GM12874 (cell line): ENCODE results near the gene USP34.

Experiments used
- TF ChIP-seq, protein P1 (sequence below): IDR thresholded peaks from 2 replicates; pipeline ENCODE4 v1.5.1; 2011; ENCODE audit warnings: low read depth, mild to moderate bottlenecking, control low read depth, low read length, moderate library complexity; ENCODE audit not compliant: insufficient read depth

USP34 gene

GRCh38 chr2:61183795-61184194 lies 287.1 kb downstream of the USP34 start:
- TF ChIP-seq, protein P1, sequence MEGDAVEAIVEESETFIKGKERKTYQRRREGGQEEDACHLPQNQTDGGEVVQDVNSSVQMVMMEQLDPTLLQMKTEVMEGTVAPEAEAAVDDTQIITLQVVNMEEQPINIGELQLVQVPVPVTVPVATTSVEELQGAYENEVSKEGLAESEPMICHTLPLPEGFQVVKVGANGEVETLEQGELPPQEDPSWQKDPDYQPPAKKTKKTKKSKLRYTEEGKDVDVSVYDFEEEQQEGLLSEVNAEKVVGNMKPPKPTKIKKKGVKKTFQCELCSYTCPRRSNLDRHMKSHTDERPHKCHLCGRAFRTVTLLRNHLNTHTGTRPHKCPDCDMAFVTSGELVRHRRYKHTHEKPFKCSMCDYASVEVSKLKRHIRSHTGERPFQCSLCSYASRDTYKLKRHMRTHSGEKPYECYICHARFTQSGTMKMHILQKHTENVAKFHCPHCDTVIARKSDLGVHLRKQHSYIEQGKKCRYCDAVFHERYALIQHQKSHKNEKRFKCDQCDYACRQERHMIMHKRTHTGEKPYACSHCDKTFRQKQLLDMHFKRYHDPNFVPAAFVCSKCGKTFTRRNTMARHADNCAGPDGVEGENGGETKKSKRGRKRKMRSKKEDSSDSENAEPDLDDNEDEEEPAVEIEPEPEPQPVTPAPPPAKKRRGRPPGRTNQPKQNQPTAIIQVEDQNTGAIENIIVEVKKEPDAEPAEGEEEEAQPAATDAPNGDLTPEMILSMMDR, result no peak

- TF ChIP-seq, protein P1, result no peak
Observed at GRCh38 chr2:61182059-61182383, 288.9 kb downstream of the USP34 start.

GRCh38 chr2:61181382-61182058 lies 289.4 kb downstream of the USP34 start:
- TF ChIP-seq, protein P1, result no peak

- TF ChIP-seq, protein P1, result no peak
Observed at GRCh38 chr2:61180686-61181085, 290.2 kb downstream of the USP34 start.

DNA sequence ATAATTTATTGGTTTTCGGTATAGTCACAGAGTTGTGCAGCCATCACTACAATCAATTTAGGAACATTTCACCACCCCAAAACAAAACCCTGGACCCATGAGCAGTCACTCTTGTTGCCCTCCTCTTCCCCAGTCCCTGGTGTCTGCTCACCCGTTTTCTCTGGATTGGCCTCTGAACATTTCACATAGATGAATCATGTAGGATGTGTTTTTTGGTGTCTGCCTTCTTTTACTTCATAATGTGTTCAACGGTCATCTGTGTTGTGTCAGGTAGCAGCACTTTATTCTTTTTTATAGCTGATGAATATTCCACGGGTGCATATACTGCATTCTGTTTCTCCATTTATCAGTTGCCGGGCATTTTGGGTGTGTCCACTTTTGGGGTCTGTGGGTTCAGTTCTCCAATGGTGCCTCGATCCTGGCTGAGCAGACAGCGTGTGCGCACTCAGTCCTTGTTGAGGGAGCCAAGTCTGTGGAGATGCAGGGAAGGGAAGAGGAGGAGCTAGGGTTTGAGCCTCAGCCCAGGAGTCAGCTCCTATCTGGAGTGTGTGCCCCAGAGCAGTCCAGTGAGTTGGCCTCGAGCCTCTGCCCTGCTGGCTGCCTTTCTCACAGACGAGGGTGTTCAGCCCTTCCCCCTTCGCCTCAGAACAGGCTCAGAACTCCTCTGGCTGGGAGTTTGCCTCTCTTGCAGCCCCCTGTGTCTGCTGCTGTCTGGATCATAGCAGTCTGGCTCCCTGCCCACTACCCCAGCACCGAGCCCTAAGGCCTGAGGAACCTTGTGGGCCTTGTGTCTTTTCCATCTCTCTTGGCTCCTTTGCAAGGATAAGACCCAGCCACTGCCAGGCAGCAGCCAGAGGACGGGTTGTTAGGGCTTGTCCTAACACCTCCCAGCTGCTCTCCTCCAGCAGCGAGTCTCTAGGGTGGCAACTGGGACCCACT lies 290.9 kb downstream of the USP34 start:
- TF ChIP-seq, protein P1, result no peak

GRCh38 chr2:61178603-61179545 lies 292.0 kb downstream of the USP34 start:
- TF ChIP-seq, protein P1, result no peak
